ENCODE data around the gene CORO2B.

CORO2B gene

DNA sequence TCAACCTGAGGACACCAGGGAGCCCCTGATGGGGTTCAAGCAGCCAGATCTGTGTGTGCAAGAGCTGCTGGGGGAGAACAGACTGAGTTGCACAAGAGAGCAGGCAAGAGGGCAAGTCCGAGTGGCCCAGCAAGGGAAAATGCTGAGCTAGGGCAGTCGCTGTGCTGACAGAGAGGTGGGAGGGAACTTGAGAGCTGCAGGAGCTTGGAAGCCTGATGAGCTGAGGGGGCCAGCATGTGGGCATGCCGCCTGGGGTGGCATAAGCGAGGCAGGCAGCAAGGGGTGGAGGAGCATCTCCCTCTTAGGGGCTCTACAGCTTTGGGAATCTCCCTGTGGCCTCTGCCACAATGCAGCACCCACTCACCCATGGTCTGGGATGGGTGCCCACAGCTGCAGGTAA lies 4.7 kb upstream of the CORO2B start:
- TF ChIP-seq, protein P1, sequence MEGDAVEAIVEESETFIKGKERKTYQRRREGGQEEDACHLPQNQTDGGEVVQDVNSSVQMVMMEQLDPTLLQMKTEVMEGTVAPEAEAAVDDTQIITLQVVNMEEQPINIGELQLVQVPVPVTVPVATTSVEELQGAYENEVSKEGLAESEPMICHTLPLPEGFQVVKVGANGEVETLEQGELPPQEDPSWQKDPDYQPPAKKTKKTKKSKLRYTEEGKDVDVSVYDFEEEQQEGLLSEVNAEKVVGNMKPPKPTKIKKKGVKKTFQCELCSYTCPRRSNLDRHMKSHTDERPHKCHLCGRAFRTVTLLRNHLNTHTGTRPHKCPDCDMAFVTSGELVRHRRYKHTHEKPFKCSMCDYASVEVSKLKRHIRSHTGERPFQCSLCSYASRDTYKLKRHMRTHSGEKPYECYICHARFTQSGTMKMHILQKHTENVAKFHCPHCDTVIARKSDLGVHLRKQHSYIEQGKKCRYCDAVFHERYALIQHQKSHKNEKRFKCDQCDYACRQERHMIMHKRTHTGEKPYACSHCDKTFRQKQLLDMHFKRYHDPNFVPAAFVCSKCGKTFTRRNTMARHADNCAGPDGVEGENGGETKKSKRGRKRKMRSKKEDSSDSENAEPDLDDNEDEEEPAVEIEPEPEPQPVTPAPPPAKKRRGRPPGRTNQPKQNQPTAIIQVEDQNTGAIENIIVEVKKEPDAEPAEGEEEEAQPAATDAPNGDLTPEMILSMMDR (IDR thresholded peaks at IDR 0.05; ENCODE audit: insufficient read depth, low read depth, low read length, missing control alignments): no peak
- no peak for DNase-seq (ENCODE audit: low read depth)
- H3K4me3 ChIP-seq (ENCODE audit: low read depth, low read length): no peak overlapping the region

DNA sequence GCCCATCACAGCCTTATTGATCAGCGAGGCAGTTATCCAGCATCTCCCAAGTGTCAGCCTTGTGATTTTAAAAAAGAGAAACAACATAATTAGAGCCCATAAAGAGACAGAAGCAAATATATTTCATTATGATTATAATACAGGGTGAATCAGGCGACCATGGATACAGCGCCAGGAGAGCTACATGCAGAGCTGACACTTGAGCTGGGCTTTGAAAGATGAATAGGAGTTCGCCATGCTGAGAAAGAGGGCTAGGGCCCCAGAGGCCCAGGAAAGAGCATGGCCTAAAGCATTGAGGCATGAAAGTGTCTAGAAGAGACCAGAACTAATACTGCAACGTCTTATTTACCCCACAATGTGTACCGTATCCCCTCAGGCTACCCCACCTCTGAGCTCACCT lies 4.2 kb upstream of the CORO2B start:
- no peak for DNase-seq (ENCODE audit: low read depth)
- no peak overlapping the region for H3K4me3 ChIP-seq (ENCODE audit: low read depth, low read length)
- TF ChIP-seq, protein P1 (IDR thresholded peaks at IDR 0.05; ENCODE audit: insufficient read depth, low read depth, low read length, missing control alignments): no peak

DNA sequence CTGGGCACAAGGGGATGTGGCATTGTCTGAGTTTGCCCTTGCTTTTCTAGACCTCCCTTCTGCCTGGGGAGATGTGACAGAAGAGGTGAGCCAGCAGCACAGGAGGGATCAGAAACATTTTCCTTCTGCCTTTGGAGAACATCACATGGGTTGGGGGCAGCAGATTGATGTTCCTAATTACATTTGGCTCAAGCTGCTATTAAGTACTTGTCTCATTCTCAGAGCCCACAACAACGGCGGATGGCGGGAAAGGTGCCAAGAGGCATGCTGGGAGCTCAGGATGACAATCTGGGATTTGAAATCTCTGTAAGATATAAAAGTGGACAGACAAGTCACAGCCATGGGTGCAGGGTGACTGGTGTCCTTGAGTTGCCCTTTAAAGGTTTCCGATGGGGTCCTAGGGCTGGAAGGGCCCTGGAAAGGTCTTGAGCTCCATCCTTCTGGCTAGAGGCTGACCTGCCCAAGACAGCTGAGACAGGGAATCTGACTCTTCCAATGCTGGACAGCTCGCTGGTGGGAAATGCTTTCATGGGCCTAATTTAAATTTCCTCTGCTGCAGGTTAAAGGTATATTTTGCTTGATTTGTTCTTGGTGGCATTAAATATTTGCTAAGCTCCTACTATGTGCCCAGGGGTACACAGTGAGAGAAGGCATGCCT lies 2.4 kb upstream of the CORO2B start:
- no peak for DNase-seq (ENCODE audit: low read depth)
- TF ChIP-seq, protein P1 (IDR thresholded peaks at IDR 0.05; ENCODE audit: insufficient read depth, low read depth, low read length, missing control alignments): no peak
- H3K4me3 ChIP-seq (ENCODE audit: low read depth, low read length): no peak overlapping the region

DNA sequence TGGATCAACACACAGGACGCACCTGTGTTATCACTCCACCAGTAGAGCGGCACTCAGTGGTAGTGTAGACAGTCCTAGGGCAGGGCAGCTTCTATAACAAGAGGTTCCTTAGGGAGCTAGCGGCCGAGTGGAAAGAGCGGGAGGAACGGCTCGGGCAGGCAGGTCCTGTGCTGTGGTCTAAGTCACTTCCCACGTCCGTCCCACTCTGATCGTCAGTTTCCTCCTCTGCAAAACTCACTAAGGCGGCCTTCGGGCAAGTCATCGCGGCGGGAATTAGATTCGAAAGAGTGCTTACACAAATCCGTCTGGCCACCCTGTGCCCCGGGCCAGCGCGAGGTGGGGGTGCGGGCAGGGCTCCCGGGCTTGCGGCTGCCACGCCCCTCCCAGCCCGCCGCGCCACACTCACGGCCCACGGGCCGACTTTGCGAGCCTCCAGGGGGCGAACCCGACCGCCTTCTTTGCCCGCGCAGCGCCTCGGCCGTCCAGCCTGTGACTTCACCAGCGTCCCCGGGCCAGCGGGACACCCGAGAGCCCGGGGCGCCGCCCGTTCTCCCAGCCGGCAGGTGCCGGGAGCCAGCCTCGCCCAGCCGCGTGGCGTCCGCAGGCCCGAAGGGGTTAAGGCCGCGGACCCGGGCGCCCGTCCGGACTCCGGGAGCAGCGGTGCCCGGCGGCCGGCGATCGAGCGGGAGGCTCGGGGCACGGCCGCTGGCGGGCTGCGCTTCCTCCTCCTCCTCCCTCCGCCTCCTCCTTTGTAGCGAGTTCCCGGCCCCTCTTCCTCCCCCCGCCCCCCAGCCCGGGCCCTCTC lies 416 bp upstream of the CORO2B start:
- TF ChIP-seq, protein P1 (IDR thresholded peaks at IDR 0.05; ENCODE audit: insufficient read depth, low read depth, low read length, missing control alignments): no peak
- DNase-seq (ENCODE audit: low read depth): no peak
- H3K4me3 ChIP-seq (ENCODE audit: low read depth, low read length): no peak overlapping the region

GRCh38 chr15:68580026-68580882 lies 1.5 kb downstream of the CORO2B start:
- H3K4me3 ChIP-seq (ENCODE audit: low read depth, low read length): no peak overlapping the region
- no peak for DNase-seq (ENCODE audit: low read depth)
- TF ChIP-seq, protein P1 (IDR thresholded peaks at IDR 0.05; ENCODE audit: insufficient read depth, low read depth, low read length, missing control alignments): no peak

DNA sequence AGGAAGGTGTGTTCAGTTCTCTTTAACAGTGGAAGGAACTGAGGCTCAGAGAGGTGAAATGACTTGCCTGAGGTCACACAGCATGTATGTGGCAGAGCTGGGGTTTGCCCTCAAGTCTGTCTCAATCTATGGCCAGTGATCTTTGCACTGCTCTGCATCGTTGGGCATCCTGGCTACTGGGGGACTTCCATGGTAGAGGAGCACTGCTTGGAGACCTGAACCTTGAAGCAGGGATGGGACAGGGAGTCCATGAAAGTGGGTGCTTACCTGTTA lies 2.0 kb downstream of the CORO2B start:
- DNase-seq (ENCODE audit: low read depth): no peak
- no peak overlapping the region for H3K4me3 ChIP-seq (ENCODE audit: low read depth, low read length)
- TF ChIP-seq, protein P1 (IDR thresholded peaks at IDR 0.05; ENCODE audit: insufficient read depth, low read depth, low read length, missing control alignments): no peak

Data from GM12865 (cell line).